ENCODE measurements around the gene CBY2. TPM values are rescaled to one million over a fixed set of nuclear protein-coding genes. Genes with fewer than 3 reads are reported as not detected.
A peak's percentile ranks its signal among the peaks of the same experiment; 100 is the strongest.

Gene CBY2
- total and polyA plus RNA-seq, 2 experiments from 2014 or later = 0.15 to 0.42 TPM

- TF ChIP-seq ZNF462 (CRISPR knock-in tag; IDR thresholded peaks at IDR 0.05) (no peak), ETS1 (IDR thresholded peaks at IDR 0.05) (no peak)
Observed at GRCh38 chr13:45713721-45714120, 11.6 kb downstream of the CBY2 start (continued).

- Histone ChIP-seq H3K4me1 (ENCODE audit: insufficient read depth) (no peaks in the 10 kb centered on the region), H3K4me2 (no peak overlapping the region)
- TF ChIP-seq CREB1 (CRISPR knock-in tag; IDR thresholded peaks at IDR 0.05; ENCODE audit: low read depth) (no peak), ZNF462 (CRISPR knock-in tag; IDR thresholded peaks at IDR 0.05) (no peak), CTCF (conservative IDR thresholded peaks at IDR 0.05; ENCODE audit: low read depth in 2 of 2) (no peak)
Observed at GRCh38 chr13:45714170-45714569, 12.1 kb downstream of the CBY2 start.

More at GRCh38 chr13:45714170-45714569, 12.1 kb downstream of the CBY2 start:
- H3K27me3 Mint-ChIP-seq (ENCODE audit: insufficient read depth, low read depth, poor library complexity) = peaks cover 1% of the 10 kb centered on the region
- Histone ChIP-seq H3K79me2 (replicated peaks; ENCODE audit: insufficient read depth) (no peaks in the 10 kb centered on the region), H3K27ac (ENCODE audit: low read depth) (no peak overlapping the region), H3K9me2 (ENCODE audit: insufficient read depth) (peaks cover 6% of the 10 kb centered on the region; the same call in 1 of the 2 replicates), H3K4me3 (no peak overlapping the region), H3K36me3 (ENCODE audit: insufficient read depth) (no peaks in the 10 kb centered on the region), H4K20me1 (replicated peaks; ENCODE audit: insufficient read depth) (no peaks in the 10 kb centered on the region), H2AFZ (0 out of 2 replicates have a peak overlapping the region, but pooled peaks have one; percentile 74), H3K27me3 (ENCODE audit: insufficient read depth) (no peaks in the 10 kb centered on the region), H3F3A (replicated peaks; ENCODE audit: low read depth) (no peaks in the 10 kb centered on the region)
- ATAC-seq (no peak), DNase-seq (ENCODE audit: low spot score) (no peak)
- H3K27ac Mint-ChIP-seq = no peak overlapping the region
- 0 out of 3 replicates have a peak, but pooled peaks cover 4% of the 10 kb centered on the region for H3K4me1 Mint-ChIP-seq
- H3K36me3 Mint-ChIP-seq (ENCODE audit: low read depth) = no peaks in the 10 kb centered on the region
- no peaks in the 10 kb centered on the region for H3K9me3 Mint-ChIP-seq
- H3K4me3 Mint-ChIP-seq = no peak overlapping the region
